Epidermal melanocyte (primary cell): ENCODE measurements around the gene NDUFAF2.
"Not testable (repeated sequence)": the region's sequence is repeated elsewhere in the genome, so short reads cannot be mapped to it uniquely, and the experiment has no call there.

ENCODE experiments used
- DNase-seq: peaks from one replicate; pipeline ENCODE4 v3.0.0; 2011; ENCODE audit warnings: low spot score; ENCODE audit not compliant: insufficient read length

NDUFAF2 gene

DNA sequence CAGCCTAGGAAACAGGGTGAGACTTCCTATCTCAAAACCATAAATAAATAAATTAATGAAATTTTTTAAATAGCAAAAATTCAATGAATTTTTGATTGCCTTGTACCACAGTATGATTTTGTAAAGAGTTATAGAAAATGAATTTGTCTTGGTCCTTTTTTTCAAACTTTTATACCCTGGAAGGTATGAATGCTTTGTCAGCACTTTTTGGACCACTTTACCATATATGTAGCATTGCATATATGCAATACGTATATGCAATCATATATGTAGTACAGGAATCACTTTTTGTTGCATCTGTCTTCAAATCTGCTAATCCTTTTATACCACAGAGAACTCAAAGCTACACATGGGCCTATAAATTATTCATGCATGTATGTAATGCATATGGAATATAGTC lies 226.5 kb downstream of the NDUFAF2 start:
- no peak for DNase-seq

DNA sequence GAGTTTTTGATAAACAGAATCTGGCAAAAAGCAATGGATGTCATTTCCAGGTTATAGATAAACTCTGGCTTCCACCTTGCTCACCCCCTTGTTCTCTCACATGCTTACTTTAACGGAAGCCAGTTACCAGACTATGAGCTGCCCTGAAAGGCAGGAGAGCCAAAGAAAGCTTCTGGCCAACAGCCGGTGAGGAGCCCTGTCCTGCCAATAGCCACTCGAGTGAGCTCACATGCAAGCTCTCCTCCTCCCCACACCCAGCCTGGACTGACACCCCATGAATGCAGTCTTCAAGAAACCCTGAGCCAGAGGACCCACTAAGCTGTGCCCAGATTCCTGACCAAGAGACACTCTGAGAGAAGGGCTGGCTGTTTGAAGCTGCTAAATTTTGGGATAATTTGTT lies 231.6 kb downstream of the NDUFAF2 start:
- DNase-seq = no peak

DNA sequence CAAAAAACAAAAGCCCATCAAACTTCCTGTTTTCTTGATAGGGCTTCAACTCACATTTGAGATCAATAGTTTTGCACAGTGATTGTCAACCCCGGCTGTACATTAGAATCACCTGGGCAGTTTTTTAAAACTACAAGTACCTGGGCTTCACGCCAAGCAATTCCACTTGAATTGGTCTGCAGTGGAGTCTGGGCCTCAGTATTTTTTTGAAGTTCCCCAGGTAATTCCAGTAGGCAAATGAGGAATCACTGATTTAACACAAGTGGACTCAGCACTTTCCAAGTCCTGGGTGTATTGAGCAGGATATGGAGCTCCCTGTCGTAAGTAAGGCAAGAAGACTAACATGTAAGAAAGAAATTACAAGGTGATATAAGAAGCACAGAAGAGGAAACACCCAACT lies 232.1 kb downstream of the NDUFAF2 start:
- no peak for DNase-seq

DNA sequence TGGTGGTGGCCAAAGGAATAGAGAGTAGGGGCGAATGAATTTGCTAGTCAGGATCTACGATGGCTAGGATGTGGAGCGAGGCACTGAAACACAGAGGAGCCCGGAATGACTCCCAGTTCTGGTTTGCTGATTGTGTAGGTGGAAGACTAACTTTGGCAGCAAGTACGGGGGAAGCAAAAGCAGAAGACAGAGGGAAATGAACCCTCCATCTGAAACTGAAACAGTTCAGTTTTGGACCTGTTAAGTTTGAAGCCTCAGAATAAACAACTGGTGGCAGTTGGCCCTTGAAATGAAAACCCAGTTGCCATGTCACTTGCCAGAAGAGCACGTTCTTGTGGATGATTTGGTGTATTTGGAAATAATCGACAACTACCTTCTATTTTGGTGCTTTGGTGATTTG lies 232.7 kb downstream of the NDUFAF2 start:
- no peak for DNase-seq

DNA sequence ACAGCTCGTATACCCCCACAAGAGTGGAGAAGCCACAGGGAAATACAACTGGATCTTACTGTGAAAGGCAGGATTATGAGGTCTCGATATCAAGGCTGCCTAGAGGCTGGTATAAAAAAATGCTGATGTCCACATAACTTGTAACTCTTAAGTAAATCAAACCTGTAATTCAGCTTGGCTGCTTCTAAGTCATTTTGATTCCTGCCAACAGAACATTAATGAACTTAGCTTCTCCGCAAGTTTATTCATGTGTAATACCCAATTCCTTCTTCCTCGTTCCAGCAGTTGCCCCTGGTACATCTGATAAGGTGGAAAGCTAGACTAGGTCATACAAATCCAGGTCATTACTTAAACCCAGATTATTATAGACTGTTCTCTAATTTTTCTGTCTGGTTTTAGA lies 233.7 kb downstream of the NDUFAF2 start:
- no peak for DNase-seq

DNA sequence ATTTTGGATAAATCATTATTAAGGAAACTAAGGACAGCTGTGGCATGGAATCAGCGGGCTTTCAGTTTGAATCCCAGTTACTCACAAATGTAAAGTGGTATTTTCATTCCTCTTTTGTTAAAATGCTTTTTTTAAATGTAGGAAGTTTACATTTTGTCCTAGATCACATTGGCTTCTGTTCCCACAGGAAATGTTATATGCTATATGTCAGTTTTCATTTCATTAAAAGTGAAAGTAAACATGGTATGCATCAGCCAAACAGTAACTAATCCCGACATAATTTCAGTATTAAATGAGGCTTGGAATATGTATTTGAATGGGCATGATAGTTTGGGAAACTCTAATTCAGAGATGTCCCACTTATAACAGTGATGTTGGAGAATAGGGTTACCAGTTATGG lies 235.9 kb downstream of the NDUFAF2 start:
- DNase-seq = no peak

DNA sequence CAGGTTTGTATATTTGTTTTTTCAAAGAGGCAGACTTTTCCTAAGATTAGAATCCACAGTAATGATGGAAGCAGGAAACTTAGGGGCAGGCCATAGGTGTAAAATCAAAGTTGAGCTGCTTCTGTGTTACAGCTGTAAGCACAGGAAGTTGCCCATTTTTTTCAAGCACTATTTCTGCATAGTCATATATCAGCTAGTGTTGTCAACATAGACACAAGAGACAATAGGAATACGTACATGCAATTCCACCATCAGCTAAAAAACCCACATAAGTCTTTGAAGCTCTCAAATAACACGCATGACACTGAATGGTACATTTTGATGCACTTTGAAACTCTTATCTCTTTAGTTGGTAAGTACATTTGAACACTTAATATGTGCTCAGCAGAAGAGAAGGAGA lies 237.4 kb downstream of the NDUFAF2 start:
- no peak for DNase-seq

DNA sequence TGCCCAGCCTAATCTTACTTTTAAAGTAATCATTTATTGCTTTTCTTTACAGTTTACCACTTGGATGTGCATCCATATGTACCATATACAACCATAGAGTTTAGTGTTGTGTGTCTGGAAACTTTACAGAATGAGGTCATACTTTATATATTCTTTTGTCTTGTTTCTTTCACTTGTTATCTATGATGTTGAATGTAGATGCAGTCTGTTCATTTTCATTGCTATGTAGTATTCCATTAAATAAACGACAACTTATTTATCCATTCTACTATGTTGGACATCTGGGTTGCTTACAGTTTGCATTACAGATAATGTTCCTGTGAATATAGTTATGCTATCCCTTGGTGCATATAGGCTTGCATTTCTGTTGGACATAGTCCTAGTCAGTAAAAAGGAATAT lies 238.5 kb downstream of the NDUFAF2 start:
- no peak for DNase-seq

DNA sequence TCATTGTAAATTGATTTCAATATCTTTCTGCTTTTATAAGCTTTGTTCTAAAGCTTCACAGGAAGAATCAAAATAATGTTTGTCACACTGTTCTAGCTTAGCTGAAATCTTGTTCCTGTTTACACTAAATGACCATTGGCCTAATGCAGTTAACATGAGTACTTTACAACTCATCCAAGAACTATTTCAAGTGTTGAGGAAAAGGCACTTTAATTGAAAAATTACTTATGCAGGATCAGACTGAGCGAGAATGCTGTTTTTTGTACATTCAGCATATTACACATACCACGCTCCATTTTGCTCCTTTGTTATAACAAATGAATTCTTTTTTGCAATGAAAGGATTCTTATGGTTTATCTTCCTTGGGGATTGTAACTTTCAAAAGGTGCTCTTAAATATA lies 239.7 kb downstream of the NDUFAF2 start:
- DNase-seq = no peak

DNA sequence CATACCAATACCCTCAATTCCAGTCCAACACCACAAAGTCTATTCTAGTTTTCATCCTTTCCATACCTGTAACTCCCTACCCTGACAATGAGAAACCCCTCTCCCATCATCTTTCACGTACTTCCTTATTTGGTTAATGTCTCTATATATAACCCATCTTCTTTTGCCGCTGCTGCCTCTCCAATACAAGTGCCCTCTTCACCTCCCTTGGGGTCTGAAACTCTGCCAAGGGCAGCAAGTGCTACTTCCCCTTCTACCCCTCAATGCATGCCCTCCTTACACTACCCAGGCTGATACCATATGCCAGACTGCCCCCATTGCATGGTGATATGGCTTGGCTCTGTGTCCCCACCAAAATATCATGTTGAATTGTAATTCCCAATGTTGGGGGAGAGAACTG lies 241.6 kb downstream of the NDUFAF2 start:
- DNase-seq = no peak

DNA sequence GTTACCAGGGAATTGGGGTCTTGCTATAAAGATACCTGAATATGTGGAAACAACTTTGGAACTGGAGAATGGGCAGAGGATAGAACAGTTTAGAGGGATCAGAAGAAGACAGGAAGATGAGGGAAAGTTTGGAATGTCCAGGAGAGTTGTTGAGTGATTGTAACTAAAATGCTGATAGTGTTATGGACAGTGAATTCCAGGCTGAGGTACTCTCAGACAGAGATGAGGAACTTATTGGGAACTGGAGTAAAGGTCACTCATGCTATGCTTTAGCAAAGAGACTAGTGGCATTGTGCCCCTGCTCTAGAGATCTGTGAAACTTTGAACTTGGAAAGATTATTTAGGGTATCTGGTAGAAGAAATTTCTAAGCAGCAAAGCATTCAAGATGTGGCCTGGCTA lies 242.3 kb downstream of the NDUFAF2 start:
- not testable (repeated sequence) for DNase-seq

DNA sequence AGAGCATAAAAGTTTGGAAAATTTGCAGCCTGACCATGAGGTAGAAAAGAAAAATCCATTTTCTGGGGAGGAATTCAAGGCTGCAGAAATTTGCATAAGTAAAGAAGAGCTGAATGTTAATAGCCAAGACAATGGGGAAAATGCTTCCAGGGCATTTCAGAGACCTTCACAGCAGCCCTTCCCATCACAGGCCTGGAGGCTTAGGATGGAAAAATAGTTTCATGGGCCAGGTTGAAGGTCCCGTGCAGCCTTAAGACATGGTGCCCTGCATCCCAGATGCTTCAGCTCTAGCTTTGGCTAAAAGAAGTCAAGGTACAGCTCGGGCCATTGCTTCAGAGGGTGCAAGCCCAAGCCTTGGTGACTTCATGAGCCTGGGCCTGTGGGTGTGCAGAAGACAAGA lies 242.8 kb downstream of the NDUFAF2 start:
- not testable (repeated sequence) for DNase-seq

DNA sequence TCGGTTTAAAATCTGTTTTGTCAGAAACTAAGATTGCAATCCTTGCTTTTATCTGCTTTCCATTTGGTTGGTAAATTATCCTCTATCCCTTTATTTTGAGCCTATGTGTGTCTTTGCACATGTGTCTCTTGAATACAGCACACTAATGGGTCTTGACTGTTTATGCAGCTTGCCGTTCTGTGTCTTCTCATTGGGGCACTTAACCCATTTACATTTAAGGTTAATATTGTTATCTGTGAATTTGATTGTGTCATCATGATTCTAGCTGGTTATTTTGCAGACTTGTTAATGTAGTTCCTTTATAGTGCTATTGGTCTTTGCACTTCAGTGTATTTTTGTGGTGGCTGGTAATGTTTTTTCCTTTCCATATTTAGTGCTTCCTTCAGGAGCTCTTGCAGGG lies 253.6 kb downstream of the NDUFAF2 start:
- DNase-seq = no peak

DNA sequence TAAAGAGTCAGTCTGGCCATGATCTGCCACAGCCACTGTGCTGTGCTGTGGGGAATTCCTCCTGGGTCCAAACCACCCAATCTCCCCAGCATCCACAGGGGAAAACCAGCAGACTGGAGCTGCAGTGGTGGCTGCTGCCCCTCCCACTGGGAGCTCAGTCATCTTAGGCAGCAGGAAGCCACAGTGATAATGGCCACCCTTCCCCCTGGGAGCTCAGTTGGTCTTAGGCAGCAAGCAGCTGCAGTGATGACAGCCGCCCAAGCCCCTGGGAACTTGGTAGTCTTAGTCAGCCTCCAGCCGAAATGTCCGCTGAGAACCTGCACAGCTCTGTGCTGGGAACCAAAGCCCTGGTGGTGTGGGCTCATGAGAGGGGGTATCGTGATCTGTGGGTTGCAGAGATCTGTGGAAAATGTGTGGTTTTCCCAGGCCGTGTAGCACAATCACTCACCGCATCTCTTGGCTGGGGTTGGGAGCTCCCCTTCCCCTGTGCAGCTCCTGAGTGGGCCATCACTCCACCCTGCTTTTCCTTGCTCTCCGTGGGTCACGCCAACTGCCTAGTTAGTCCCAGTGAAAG lies 255.7 kb downstream of the NDUFAF2 start:
- no peak for DNase-seq

DNA sequence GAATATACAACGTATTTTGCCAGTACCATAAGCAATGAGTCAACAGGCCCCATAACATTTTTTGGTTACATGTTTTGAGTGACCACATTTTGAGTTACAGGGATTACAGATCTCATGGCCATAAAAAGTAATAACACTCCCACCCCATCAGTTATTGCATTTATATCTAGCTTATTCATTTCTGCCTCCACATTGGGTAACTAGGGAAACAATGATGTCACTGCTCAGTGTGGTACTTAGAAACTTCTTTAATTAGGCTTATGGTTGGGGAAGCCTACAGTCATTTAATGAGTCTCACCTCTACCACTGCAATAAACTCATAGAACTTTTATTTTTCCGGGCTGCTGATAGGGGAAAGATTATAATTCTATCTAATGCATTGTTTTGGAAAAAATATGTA lies 257.2 kb downstream of the NDUFAF2 start:
- no peak for DNase-seq
